Liver (tissue), 3 donors: Measurements from ENCODE around the gene EXOC2.

Experiments used
- ATF3 ChIP-seq: IDR thresholded peaks from 2 replicates; pipeline ENCODE4 v1.6.1; 2016; ENCODE audit warnings: antibody characterized with exemption
- CTCF ChIP-seq: fragments of 150-350 bp; IDR thresholded peaks from 2 replicates; pipeline ENCODE4 v1.5.1; 2017; ENCODE audit warnings: improper control_type of control experiment, low read depth, low read length; ENCODE audit not compliant: missing input control
- MAX ChIP-seq: IDR thresholded peaks from 2 replicates; pipeline ENCODE4 v1.6.1; 2016; ENCODE audit warnings: antibody characterized with exemption
- RXRA ChIP-seq, 2 donors: IDR thresholded peaks; 2 replicates each; pipeline ENCODE4 v1.6.1; 2017 to 2018; ENCODE audit warnings: antibody characterized with exemption in 2 of 2, mild to moderate bottlenecking in 1 of 2
- ZBTB33 ChIP-seq: IDR thresholded peaks from 2 replicates; pipeline ENCODE4 v1.6.1; 2016; ENCODE audit warnings: antibody characterized with exemption
- donor health status: healthy.
- donor health status: healthy.

GRCh38 chr6:620166-620565, 72.8 kb downstream of the EXOC2 start:
- TF ChIP-seq CTCF, result no peak
- no peak for TF ChIP-seq ATF3
- no peak for TF ChIP-seq MAX
- TF ChIP-seq RXRA (IDR thresholded peaks at IDR 0.05), result no peak
- TF ChIP-seq ZBTB33, result no peak
